ENCODE measurements around the gene TCL1A.

GRCh38 chr14:95760596-95760995, 46.7 kb upstream of the TCL1A start:
- TF ChIP-seq POLR2AphosphoS5 (IDR thresholded peaks at IDR 0.05; ENCODE audit: low read depth) (no peak), CTCF (IDR thresholded peaks at IDR 0.05; ENCODE audit: insufficient read depth, low read length) (no peak), GABPA (IDR thresholded peaks at IDR 0.05; ENCODE audit: low read depth) (no peak)
